Esophagus muscularis mucosa (tissue), 4 donors: ENCODE data around the gene CCDC188.
A peak's percentile ranks its signal among the peaks of the same experiment; 100 is the strongest.

Experiments used
- EP300 ChIP-seq: sonication (generic); formaldehyde crosslinking; IDR thresholded peaks from one replicate; pipeline ENCODE4 v1.6.1; 2017; ENCODE audit warnings: antibody characterized with exemption
- POLR2A ChIP-seq: fragments of 450-650 bp; IDR thresholded peaks from one replicate; pipeline ENCODE4 v1.6.1; 2017; ENCODE audit warnings: antibody characterized with exemption, moderate library complexity, mild to moderate bottlenecking, low read depth
- POLR2AphosphoS5 ChIP-seq, 2 donors: sonication (generic); formaldehyde crosslinking; IDR thresholded peaks; one replicate each; pipeline ENCODE4 v1.6.1; 2017; ENCODE audit warnings: antibody characterized with exemption in 2 of 2
- TF ChIP-seq, protein P1 (sequence below), 3 experiments: fragments of 200-600 bp in 2 of 3; fragments of 450-650 bp in 1 of 3; sonication (generic) in 2 of 3; IDR thresholded peaks; one replicate each; pipeline ENCODE4 v1.5.1; 2017 to 2019; ENCODE audit warnings: antibody characterized with exemption in 3 of 3, mild to moderate bottlenecking in 2 of 3, moderate library complexity in 1 of 3

DNA sequence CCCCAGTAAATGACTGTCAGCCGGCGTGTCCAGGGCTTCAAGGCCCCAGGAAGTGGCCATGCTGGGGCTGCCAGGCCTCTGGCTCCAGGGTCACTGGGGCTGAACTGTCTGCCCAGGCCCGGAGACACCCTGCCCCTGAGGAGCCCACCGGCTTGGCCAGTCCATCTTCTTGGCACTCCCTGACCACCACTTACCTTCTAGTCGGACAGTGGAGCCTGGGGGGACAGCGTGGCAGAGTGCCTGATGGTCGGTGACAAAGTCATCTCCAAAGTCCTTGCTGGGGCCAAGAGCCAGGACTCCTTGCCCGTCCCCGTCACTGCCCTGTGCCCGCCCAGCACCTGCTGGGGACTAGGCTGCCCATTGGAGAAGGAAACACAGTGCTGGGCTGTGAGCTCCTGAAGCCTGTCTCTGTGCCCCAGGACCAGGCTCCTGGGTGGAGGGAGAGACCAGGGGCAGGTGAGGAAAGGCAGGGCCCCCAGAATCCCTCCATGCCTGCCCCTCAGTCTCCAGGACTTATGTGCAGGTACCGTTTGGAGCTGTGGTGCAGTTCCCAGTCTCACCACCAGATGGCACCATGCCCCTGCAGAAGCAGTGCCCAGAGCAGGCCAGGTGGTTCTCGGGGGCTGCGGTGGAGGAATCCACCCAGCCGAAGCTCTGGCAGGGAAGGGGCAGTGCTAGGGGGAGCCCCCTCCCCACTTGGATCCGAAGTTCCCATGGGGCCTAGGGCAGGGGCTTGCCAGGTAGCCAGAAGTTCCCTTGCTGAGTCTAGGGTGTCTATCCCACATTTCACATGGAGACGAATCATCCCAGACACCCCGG, 6.0 kb upstream of the CCDC188 start:
- TF ChIP-seq POLR2A (no peak), POLR2AphosphoS5 (IDR thresholded peaks at IDR 0.05) (peak in 1 of 2 donors; percentile 28), EP300 (no peak)
- TF ChIP-seq, protein P1, sequence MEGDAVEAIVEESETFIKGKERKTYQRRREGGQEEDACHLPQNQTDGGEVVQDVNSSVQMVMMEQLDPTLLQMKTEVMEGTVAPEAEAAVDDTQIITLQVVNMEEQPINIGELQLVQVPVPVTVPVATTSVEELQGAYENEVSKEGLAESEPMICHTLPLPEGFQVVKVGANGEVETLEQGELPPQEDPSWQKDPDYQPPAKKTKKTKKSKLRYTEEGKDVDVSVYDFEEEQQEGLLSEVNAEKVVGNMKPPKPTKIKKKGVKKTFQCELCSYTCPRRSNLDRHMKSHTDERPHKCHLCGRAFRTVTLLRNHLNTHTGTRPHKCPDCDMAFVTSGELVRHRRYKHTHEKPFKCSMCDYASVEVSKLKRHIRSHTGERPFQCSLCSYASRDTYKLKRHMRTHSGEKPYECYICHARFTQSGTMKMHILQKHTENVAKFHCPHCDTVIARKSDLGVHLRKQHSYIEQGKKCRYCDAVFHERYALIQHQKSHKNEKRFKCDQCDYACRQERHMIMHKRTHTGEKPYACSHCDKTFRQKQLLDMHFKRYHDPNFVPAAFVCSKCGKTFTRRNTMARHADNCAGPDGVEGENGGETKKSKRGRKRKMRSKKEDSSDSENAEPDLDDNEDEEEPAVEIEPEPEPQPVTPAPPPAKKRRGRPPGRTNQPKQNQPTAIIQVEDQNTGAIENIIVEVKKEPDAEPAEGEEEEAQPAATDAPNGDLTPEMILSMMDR (IDR thresholded peaks at IDR 0.05), result peak; percentile 98 to 100 (median 100)
